DOHH2 (cell line): Measurements from ENCODE around the gene EMX1.

Experiments used
- H3F3A ChIP-seq: fragments of 200-600 bp; sonication (generic), shearing (Covaris generic); 2 replicates; pipeline ENCODE4 v1.6.0; 2016; ENCODE audit warnings: antibody characterized with exemption, mild to moderate bottlenecking; ENCODE audit not compliant: control insufficient read depth, insufficient read depth
- H3K27ac ChIP-seq: fragments of 200-600 bp; sonication (generic); 2 replicates; pipeline ENCODE4 v1.5.1; 2014; ENCODE audit warnings: low read depth, mild to moderate bottlenecking, low read length, moderate library complexity
- H3K27me3 ChIP-seq: fragments of 200-600 bp; sonication (generic); 2 replicates; pipeline ENCODE4 v1.6.1; 2014; ENCODE audit warnings: mild to moderate bottlenecking, low read length, mixed read lengths; ENCODE audit not compliant: control insufficient read depth
- H3K36me3 ChIP-seq: fragments of 200-600 bp; sonication (generic); 2 replicates; pipeline ENCODE4 v1.6.1; 2014; ENCODE audit warnings: mild to moderate bottlenecking, low read length, moderate library complexity, mixed read lengths; ENCODE audit not compliant: control insufficient read depth
- H3K4me1 ChIP-seq: fragments of 200-600 bp; sonication (generic); 2 replicates; pipeline ENCODE4 v1.6.1; 2014; ENCODE audit warnings: mild to moderate bottlenecking, low read length, mixed read lengths; ENCODE audit not compliant: control insufficient read depth
- H3K4me2 ChIP-seq: fragments of 200-600 bp; sonication (generic); 2 replicates; pipeline ENCODE4 v1.6.0; 2014; ENCODE audit warnings: mild to moderate bottlenecking, low read length, moderate library complexity
- H3K4me3 ChIP-seq: fragments of 200-600 bp; sonication (generic); 2 replicates; pipeline ENCODE4 v1.5.1; 2014; ENCODE audit warnings: mild to moderate bottlenecking, low read length, mixed read lengths
- H3K79me2 ChIP-seq: fragments of 200-600 bp; sonication (generic); 2 replicates; pipeline ENCODE4 v1.6.1; 2014; ENCODE audit warnings: mild to moderate bottlenecking, low read length, mixed read lengths; ENCODE audit not compliant: control insufficient read depth
- H3K9me2 ChIP-seq: fragments of 200-600 bp; sonication (generic); replicated peaks from 2 replicates; pipeline ENCODE4 v1.6.1; 2014; ENCODE audit warnings: mild to moderate bottlenecking, low read length, mixed read lengths; ENCODE audit not compliant: control insufficient read depth
- H3K9me3 ChIP-seq: fragments of 200-600 bp; sonication (generic); 2 replicates; pipeline ENCODE4 v1.6.1; 2014; ENCODE audit warnings: antibody characterized with exemption, low read length, mixed read lengths; ENCODE audit not compliant: control insufficient read depth, insufficient read depth
- H4K20me1 ChIP-seq: fragments of 200-600 bp; sonication (generic); 2 replicates; pipeline ENCODE4 v1.6.0; 2014; ENCODE audit warnings: low read depth, mild to moderate bottlenecking, antibody characterized with exemption, low read length, moderate library complexity; ENCODE audit not compliant: control insufficient read depth, insufficient read depth
- EZH2phosphoT487 ChIP-seq: fragments of 200-600 bp; sonication (generic); IDR thresholded peaks from 2 replicates; pipeline ENCODE4 v1.6.1; 2017; ENCODE audit warnings: borderline replicate concordance, mild to moderate bottlenecking, antibody characterized with exemption, low read length, moderate library complexity, mixed read lengths
- TF ChIP-seq, protein P1 (sequence below): fragments of 200-600 bp; sonication (generic); IDR thresholded peaks from one replicate; pipeline ENCODE4 v1.5.1; 2014; ENCODE audit warnings: antibody characterized with exemption, mild to moderate bottlenecking, low read depth, low read length; ENCODE audit not compliant: poor library complexity, severe bottlenecking

EMX1 gene

DNA sequence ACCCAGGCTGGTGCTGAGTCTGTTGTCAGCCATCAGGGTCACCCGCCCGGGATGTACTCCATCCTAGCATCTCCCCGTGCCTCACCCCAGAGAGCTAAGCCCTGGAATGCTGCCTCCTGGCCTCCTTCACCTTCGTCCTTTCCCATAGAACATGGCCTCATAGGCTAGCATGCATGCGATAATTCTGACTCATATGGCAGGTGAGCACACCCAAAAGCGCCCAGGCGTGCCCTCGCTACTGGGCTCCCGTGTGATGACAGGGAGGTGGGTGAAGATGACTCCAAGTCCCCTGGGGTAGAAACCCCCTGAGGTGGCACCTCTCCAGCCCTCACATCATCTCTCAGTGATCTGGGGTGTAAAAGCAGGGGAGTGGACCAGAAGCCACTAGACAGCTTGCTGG is 22.8 kb upstream of the EMX1 start:
- H3K27ac ChIP-seq = no peak overlapping the region
- peaks cover 7% of the 10 kb centered on the region; the same call in 1 of the 2 replicates for H3K4me1 ChIP-seq
- no peaks in the 10 kb centered on the region for H4K20me1 ChIP-seq
- H3K9me2 ChIP-seq = no peaks in the 10 kb centered on the region
- H3K4me3 ChIP-seq = no peak overlapping the region
- peaks cover 25% of the 10 kb centered on the region for H3K27me3 ChIP-seq
- H3K36me3 ChIP-seq = no peaks in the 10 kb centered on the region
- H3K79me2 ChIP-seq = no peaks in the 10 kb centered on the region
- H3K9me3 ChIP-seq = no peaks in the 10 kb centered on the region
- no peaks in the 10 kb centered on the region for H3F3A ChIP-seq
- TF ChIP-seq, protein P1, sequence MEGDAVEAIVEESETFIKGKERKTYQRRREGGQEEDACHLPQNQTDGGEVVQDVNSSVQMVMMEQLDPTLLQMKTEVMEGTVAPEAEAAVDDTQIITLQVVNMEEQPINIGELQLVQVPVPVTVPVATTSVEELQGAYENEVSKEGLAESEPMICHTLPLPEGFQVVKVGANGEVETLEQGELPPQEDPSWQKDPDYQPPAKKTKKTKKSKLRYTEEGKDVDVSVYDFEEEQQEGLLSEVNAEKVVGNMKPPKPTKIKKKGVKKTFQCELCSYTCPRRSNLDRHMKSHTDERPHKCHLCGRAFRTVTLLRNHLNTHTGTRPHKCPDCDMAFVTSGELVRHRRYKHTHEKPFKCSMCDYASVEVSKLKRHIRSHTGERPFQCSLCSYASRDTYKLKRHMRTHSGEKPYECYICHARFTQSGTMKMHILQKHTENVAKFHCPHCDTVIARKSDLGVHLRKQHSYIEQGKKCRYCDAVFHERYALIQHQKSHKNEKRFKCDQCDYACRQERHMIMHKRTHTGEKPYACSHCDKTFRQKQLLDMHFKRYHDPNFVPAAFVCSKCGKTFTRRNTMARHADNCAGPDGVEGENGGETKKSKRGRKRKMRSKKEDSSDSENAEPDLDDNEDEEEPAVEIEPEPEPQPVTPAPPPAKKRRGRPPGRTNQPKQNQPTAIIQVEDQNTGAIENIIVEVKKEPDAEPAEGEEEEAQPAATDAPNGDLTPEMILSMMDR = no peak
- TF ChIP-seq EZH2phosphoT487 = no peak
- H3K4me2 ChIP-seq = no peak overlapping the region

DNA sequence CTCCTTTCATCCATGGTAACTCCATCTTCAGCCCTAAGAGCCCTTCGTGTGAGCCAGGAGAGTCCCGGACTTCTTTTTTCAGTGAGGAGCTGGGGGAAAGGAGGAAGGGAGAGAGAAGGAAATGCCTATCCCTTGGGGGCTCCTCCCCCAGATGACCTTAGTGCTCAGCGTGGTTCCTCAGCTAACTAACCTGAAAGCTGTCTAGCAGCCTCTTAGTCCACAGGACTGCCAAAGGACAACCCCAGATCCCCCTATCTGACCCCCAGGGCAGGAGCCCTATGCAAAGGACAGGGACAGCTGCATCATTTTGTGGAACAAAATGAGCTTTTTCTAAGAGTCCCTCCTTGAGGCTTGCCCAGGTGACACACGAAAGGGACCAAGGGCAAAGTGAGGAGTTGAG is 22.2 kb upstream of the EMX1 start:
- H3K36me3 ChIP-seq = no peaks in the 10 kb centered on the region
- H3K9me3 ChIP-seq = no peaks in the 10 kb centered on the region
- H3K27ac ChIP-seq = no peak overlapping the region
- H4K20me1 ChIP-seq = no peaks in the 10 kb centered on the region
- H3K4me3 ChIP-seq = no peak overlapping the region
- no peaks in the 10 kb centered on the region for H3F3A ChIP-seq
- no peaks in the 10 kb centered on the region for H3K9me2 ChIP-seq
- H3K4me2 ChIP-seq = no peak overlapping the region
- TF ChIP-seq, protein P1 = no peak
- no peak for TF ChIP-seq EZH2phosphoT487
- H3K4me1 ChIP-seq = peaks cover 7% of the 10 kb centered on the region; the same call in 1 of the 2 replicates
- H3K79me2 ChIP-seq = no peaks in the 10 kb centered on the region
- H3K27me3 ChIP-seq = peaks cover 25% of the 10 kb centered on the region

- TF ChIP-seq, protein P1 = no peak
- no peak for TF ChIP-seq EZH2phosphoT487
- Histone ChIP-seq H3K4me3 (no peak overlapping the region), H3K36me3 (no peaks in the 10 kb centered on the region), H3K4me2 (no peak overlapping the region), H3K27ac (no peak overlapping the region), H4K20me1 (no peaks in the 10 kb centered on the region), H3K4me1 (peaks cover 7% of the 10 kb centered on the region; the same call in 1 of the 2 replicates), H3K27me3 (peaks cover 25% of the 10 kb centered on the region), H3F3A (no peaks in the 10 kb centered on the region), H3K9me3 (no peaks in the 10 kb centered on the region), H3K79me2 (no peaks in the 10 kb centered on the region), H3K9me2 (no peaks in the 10 kb centered on the region)
Measured at GRCh38 chr2:72895759-72896281, 21.5 kb upstream of the EMX1 start.
